ENCODE data around the gene MYH10.

GRCh38 chr17:8606401-8606800 lies 24.1 kb downstream of the MYH10 start:
- no peak for TF ChIP-seq CTCF (conservative IDR thresholded peaks at IDR 0.05)
- no peak for TF ChIP-seq EZH2 (IDR thresholded peaks at IDR 0.05; ENCODE audit: low read depth)

All from PC-9 (cell line).